Measurements from ENCODE around the gene SCFD2. TPM values are rescaled to one million over a fixed set of nuclear protein-coding genes. Genes with fewer than 3 reads are reported as not detected.
A peak's percentile ranks its signal among the peaks of the same experiment; 100 is the strongest.
"Not testable (repeated sequence)": the region's sequence is repeated elsewhere in the genome, so short reads cannot be mapped to it uniquely, and the experiment has no call there.

Gene SCFD2
- polyA plus RNA-seq, 6 donors from 2014 or later = 11.6 to 22.7 (median 19.3) TPM

DNA sequence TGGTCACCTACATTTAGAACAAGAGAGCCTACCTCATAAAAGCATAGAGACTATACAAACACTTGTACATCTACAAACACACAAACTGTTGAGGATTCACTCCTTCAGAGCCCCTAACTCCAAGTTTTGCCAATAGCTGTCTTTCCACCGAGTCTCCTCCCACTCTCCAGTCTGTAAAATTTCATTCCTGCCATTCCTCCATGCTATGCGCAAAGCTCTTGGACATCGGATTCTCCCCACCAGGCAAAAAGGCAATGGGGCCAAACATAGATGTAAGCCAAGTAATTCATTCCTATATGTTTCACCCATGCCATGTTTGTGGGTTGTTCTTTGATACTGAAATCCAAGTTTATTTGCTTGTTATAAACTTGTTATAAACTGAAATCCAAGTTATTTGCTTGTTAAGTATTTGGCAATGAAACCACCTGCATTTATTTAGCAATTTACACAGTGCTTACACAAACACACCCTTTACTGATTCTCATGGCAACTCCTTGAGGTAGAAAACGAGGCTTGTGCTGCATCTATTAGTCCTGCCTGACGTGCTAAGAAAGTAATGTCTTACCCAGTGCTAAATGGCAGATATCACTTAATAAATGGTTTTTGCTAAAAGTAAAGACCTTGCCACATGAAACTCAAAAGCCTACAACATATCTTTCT lies 91.1 kb downstream of the SCFD2 start:
- DNase-seq (no peak), ATAC-seq (ENCODE audit: low read depth in 2 of 2) (no peak)
- peaks cover 0 to 14% of the 10 kb centered on the region in 2 donors for H3K36me3 Mint-ChIP-seq
- H3K27me3 Mint-ChIP-seq = no peaks in the 10 kb centered on the region
- peaks cover 0 to 13% (median 7%) of the 10 kb centered on the region in 7 donors for H3K9me3 Mint-ChIP-seq
- no peaks in the 10 kb centered on the region for H3K4me1 Mint-ChIP-seq
- no peak overlapping the region for H3K4me3 Mint-ChIP-seq
- peak overlapping the region in 2 of 6 donors; percentile 13 to 44 for H3K27ac Mint-ChIP-seq

DNA sequence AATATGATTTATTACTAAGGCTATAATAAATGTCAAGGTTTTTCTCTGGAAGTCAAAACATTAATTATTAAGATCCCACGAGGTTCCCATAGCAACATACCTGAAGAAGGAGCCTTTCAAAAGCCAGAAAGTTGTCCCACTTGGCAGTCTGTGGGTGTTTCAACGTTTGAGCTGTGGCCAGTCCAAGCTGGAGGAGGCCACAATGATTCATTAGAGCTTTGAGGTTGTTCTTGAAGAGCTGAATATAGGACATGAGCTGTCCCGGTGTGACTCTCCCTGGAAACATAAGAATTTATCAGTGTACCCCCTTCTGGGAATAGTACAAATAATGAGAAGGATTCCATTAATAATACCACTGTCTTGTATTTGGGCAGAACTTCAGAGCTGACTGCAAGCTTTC lies 92.1 kb downstream of the SCFD2 start:
- Mint-ChIP-seq H3K9me3 (peaks cover 0 to 4% (median 2%) of the 10 kb centered on the region in 7 donors), H3K4me1 (peaks cover 0 to 1% (median 0%) of the 10 kb centered on the region in 3 donors), H3K27ac (no peak overlapping the region), H3K4me3 (no peak overlapping the region), H3K27me3 (no peaks in the 10 kb centered on the region), H3K36me3 (peaks cover 3 to 10% of the 10 kb centered on the region in 2 donors)
- ATAC-seq (ENCODE audit: low read depth in 2 of 2) (no peak), DNase-seq (no peak)

DNA sequence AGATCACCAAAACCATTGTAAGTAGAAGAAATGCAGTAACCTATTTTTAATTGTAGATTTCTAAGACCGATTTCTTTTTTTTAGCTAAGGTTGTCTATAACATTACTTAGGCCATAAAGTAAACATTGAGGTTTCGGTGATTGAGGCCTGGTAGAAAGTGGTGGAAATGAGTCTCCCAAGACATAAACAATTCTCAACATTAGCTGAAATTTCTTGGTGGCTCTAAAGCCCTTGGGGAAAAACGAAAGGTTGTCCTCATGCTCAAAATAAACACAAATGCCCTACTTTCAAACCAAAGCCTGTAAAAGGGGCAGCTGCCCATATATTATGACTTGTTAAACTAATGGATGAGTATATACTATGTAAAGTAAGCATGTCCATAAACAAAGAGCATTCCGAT lies 98.8 kb downstream of the SCFD2 start:
- Mint-ChIP-seq H3K4me1 (peaks cover 0 to 12% (median 0%) of the 10 kb centered on the region in 3 donors), H3K27ac (no peak overlapping the region), H3K9me3 (peaks cover 0 to 19% (median 9%) of the 10 kb centered on the region in 7 donors), H3K27me3 (no peaks in the 10 kb centered on the region), H3K36me3 (peaks cover 15 to 25% of the 10 kb centered on the region in 2 donors), H3K4me3 (no peak overlapping the region)
- ATAC-seq (ENCODE audit: low read depth in 2 of 2) = no peak
- no peak for DNase-seq

DNA sequence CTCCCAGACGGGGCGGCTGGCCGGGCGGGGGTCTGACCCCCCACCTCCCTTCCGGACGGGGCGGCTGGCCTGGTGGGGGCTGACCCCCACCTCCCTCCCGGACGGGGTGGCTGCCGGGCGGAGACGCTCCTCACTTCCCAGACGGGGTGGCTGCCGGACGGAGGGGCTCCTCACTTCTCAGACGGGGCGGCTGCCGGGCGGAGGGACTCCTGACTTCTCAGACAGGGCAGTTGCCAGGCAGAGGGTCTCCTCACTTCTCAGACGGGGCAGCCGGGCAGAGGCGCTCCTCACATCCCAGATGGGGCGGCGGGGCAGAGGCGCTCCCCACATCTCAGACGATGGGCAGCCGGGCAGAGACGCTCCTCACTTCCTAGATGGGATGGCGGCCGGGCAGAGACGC lies 109.9 kb downstream of the SCFD2 start:
- not testable (repeated sequence) for H3K36me3 Mint-ChIP-seq; H3K27me3 Mint-ChIP-seq; H3K27ac Mint-ChIP-seq; DNase-seq; H3K4me3 Mint-ChIP-seq; ATAC-seq (ENCODE audit: low read depth in 2 of 2)
- Mint-ChIP-seq H3K9me3 (peaks cover 3 to 37% (median 26%) of the 10 kb centered on the region in 7 donors), H3K4me1 (peaks cover 8 to 16% (median 13%) of the 10 kb centered on the region in 3 donors)

DNA sequence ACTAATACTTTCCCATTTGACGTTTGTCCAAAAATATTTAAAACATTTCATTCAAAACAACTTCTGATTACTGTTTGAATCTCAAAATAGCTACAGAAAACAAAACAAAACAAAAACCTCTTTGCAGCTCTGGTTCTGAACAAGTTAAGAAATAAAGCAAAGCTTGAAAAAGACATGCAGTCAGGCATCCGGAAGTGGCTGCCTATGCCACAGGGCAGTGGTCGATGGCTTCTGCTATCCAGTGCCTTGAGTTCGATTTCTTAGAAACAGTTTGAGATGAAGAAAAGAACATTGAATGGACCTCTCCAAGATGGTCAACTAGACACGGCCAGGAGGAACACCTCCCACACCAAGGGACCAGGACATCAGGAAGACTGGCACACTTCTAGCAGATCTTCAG lies 125.3 kb downstream of the SCFD2 start:
- DNase-seq (no peak), ATAC-seq (ENCODE audit: low read depth in 2 of 2) (no peak)
- H3K4me1 Mint-ChIP-seq = peaks cover 10 to 23% (median 18%) of the 10 kb centered on the region in 3 donors
- peaks cover 6 to 29% (median 24%) of the 10 kb centered on the region in 7 donors for H3K9me3 Mint-ChIP-seq
- no peak overlapping the region for H3K4me3 Mint-ChIP-seq
- H3K27ac Mint-ChIP-seq = peak overlapping the region in 2 of 6 donors; percentile 29 to 38
- peaks cover 21 to 33% of the 10 kb centered on the region in 2 donors for H3K36me3 Mint-ChIP-seq
- H3K27me3 Mint-ChIP-seq = no peaks in the 10 kb centered on the region

DNA sequence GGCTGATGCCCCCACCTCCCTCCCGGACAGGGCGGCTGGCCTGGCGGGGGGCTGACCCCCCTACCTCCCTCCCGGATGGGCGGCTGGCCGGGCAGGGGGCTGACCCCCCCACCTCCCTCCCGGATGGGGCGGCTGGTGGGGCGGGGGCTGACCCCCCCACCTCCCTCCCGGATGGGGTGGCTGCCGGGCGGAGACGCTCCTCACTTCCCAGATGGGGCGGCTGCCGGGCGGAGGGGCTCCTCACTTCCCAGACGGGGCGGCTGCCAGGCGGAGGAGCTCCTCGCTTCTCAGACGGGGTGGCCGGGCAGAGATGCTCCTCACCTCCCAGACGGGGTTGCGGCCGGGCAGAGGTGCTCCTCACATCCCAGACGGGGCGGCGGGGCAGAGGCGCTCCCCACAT lies 127.5 kb downstream of the SCFD2 start:
- ATAC-seq (ENCODE audit: low read depth in 2 of 2); H3K27ac Mint-ChIP-seq; DNase-seq; H3K9me3 Mint-ChIP-seq; H3K4me3 Mint-ChIP-seq; H3K27me3 Mint-ChIP-seq: not testable (repeated sequence)
- Mint-ChIP-seq H3K4me1 (peaks cover 27 to 33% (median 32%) of the 10 kb centered on the region in 3 donors), H3K36me3 (peaks cover 11% of the 10 kb centered on the region in 2 donors)

DNA sequence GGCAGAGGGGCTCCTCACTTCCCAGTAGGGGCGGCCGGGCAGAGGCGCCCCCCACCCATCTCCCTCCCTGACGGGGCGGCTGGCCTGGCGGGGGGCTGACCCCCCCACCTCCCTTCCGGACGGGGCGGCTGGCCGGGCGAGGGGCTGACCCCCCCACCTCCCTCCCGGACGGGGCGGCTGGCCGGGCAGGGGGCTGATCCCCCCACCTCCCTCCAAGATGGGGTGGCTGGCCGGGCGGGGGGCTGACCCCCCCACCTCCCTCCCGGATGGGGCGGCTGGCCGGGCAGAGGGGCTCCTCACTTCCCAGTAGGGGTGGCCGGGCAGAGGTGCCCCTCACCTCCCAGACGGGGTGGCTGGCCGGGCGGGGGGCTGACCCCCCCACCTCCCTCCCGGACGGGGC lies 128.1 kb downstream of the SCFD2 start:
- H3K4me3 Mint-ChIP-seq; H3K9me3 Mint-ChIP-seq; H3K27ac Mint-ChIP-seq; DNase-seq; H3K27me3 Mint-ChIP-seq; ATAC-seq (ENCODE audit: low read depth in 2 of 2): not testable (repeated sequence)
- peaks cover 7 to 11% of the 10 kb centered on the region in 2 donors for H3K36me3 Mint-ChIP-seq
- peaks cover 29 to 37% (median 33%) of the 10 kb centered on the region in 3 donors for H3K4me1 Mint-ChIP-seq

DNA sequence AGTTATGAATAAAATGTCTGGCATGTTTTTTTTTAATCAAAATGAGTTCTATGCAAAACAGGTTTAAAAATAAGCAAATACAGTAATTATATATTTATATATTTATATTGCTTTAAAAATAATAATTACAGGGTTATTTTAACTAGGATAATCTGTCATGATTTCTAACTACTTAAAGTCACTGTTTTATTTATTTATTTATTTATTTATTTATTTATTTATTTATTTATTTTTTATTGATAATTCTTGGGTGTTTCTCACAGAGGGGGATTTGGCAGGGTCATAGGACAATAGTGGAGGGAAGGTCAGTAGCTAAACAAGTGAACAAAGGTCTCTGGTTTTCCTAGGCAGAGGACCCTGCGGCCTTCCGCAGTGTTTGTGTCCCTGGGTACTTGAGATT lies 129.2 kb downstream of the SCFD2 start:
- H3K27ac Mint-ChIP-seq; ATAC-seq (ENCODE audit: low read depth in 2 of 2); H3K27me3 Mint-ChIP-seq; H3K4me3 Mint-ChIP-seq; H3K9me3 Mint-ChIP-seq; DNase-seq: not testable (repeated sequence)
- Mint-ChIP-seq H3K4me1 (peaks cover 24 to 43% (median 31%) of the 10 kb centered on the region in 3 donors), H3K36me3 (peaks cover 3 to 11% of the 10 kb centered on the region in 2 donors)

DNA sequence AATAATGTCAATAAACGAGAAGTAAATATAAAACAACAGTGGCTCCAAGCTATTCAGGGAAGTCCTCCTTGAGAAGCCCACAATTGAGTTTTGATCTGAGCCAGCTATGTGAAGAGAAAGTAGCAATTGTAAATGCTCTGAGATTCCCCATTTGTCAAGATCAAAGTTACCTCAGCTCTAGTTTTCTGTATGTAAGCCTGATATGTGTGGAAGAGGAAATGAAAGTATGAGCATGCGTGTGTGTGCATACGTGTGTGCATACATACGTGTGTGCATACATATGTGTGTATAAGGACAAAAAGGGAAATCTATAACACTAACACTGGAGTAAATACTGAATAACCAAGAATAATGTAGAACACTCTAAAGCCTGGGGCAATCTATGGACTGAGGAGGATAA lies 130.3 kb downstream of the SCFD2 start:
- H3K4me1 Mint-ChIP-seq = peaks cover 23 to 38% (median 26%) of the 10 kb centered on the region in 3 donors
- peak overlapping the region; percentile 3 to 61 (median 20) for H3K27ac Mint-ChIP-seq
- H3K9me3 Mint-ChIP-seq = peaks cover 0 to 4% (median 0%) of the 10 kb centered on the region in 7 donors
- no peak for DNase-seq
- H3K4me3 Mint-ChIP-seq = no peak overlapping the region
- H3K36me3 Mint-ChIP-seq = peaks cover 0 to 11% of the 10 kb centered on the region in 2 donors
- no peaks in the 10 kb centered on the region for H3K27me3 Mint-ChIP-seq
- ATAC-seq (ENCODE audit: low read depth in 2 of 2) = peak in 1 of 2 donors; percentile 48

DNA sequence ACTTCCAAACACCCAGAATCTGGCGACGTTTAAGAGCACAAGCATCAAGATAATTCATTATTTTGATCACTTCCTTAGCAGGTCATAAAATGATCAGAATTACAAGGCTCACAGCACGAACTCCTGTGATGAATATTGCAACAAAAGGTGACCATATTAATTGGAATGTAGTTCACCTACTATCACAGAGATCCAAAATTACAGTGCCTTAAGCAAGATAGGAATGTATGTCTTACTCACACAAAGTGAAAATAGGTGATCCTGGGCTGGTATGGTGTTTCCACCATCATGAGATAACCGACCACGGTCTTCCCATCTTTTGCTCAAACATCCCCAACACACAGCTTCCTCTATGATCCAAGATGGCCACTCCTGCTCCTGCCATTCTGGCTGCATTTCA lies 131.2 kb downstream of the SCFD2 start:
- DNase-seq (no peak), ATAC-seq (ENCODE audit: low read depth in 2 of 2) (no peak)
- peak overlapping the region in 1 of 8 donors; percentile 25 for H3K4me3 Mint-ChIP-seq
- H3K36me3 Mint-ChIP-seq = peaks cover 0 to 11% of the 10 kb centered on the region in 2 donors
- no peaks in the 10 kb centered on the region for H3K27me3 Mint-ChIP-seq
- H3K9me3 Mint-ChIP-seq = peaks cover 0 to 3% (median 0%) of the 10 kb centered on the region in 7 donors
- H3K4me1 Mint-ChIP-seq = peaks cover 23 to 38% (median 26%) of the 10 kb centered on the region in 3 donors
- peak overlapping the region in 4 of 6 donors; percentile 3 to 65 (median 26) for H3K27ac Mint-ChIP-seq

DNA sequence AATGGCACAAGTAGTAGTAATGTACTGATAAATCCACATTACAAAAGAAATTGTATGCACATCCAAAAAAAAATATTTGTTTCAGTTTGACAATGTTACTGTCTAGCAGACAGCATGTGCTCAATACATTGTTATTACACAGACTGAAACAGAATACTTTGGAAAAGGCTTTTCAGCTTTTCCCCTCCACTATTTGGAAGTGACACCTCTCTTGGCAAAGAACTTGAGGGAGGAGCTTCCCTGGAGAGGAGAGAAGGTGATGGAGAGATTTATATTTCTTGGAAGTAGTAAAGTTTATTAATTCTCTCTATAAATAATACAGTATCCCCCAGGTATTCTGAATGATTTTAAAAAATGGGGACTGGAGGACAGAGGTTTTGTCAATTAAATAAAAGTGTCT lies 131.8 kb downstream of the SCFD2 start:
- Mint-ChIP-seq H3K4me3 (no peak overlapping the region), H3K36me3 (peaks cover 0 to 11% of the 10 kb centered on the region in 2 donors), H3K27me3 (no peaks in the 10 kb centered on the region), H3K4me1 (peaks cover 23 to 38% (median 26%) of the 10 kb centered on the region in 3 donors), H3K9me3 (peaks cover 0 to 2% (median 0%) of the 10 kb centered on the region in 7 donors), H3K27ac (peak overlapping the region in 3 of 6 donors; percentile 57 to 65 (median 62))
- ATAC-seq (ENCODE audit: low read depth in 2 of 2) = no peak
- DNase-seq = no peak

DNA sequence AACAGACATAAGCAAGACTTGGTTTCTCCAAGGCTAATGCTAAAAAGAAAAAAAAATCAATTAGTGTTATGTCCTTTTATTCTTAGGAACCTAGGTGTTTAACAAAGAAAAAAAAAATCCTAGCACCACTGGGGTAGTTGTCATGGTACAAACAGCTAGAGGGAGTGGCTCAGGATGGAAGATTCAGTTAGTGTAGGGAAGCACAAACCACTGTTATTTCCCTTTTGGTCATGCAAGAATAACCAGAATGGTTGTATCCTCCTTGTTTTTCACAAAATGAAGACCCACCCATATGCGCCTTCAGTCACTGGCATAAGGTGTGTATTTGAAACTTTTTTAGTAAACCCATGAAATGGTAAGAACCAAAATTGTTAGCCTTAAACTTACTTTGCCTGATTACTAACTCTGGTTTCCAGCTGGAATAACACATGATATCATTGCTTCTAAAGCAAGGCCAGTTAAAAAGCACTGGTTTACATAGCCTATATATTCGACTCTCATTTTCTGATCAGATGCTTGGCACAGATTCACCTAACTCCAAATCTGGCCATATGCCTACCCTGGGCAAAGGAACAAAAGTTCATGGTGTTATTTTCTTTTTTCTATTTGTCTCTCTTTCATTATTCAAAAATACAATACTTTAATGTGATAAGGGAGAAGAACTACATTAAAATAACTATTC lies 132.6 kb downstream of the SCFD2 start:
- ATAC-seq (ENCODE audit: low read depth in 2 of 2) (peak in 1 of 2 donors; percentile 50), DNase-seq (no peak)
- Mint-ChIP-seq H3K27me3 (no peaks in the 10 kb centered on the region), H3K4me3 (peak overlapping the region in 5 of 8 donors; percentile 2 to 38 (median 16)), H3K27ac (peak overlapping the region in 4 of 6 donors; percentile 38 to 96 (median 68)), H3K36me3 (peaks cover 0 to 11% of the 10 kb centered on the region in 2 donors), H3K4me1 (peaks cover 23 to 38% (median 26%) of the 10 kb centered on the region in 3 donors), H3K9me3 (peaks cover 0 to 2% (median 0%) of the 10 kb centered on the region in 7 donors)

DNA sequence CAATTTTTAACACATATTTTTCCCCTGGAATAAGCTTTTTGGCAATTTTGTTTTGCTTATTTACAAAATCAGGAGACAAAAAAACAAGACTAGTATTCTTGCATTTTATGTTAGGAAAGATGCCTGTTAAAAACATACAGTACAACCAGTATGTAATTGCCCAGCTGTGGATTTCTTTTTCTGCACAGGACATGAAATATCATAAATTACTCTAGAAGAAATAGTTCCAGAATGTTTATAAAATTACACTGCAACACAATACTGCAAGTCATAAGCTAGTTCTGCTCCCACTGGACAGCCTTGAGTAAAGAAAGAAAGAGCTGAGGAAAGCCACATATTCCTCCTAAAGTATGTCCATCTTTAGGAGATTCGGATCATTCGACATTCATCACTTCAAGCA lies 133.5 kb downstream of the SCFD2 start:
- Mint-ChIP-seq H3K9me3 (peaks cover 0 to 2% (median 0%) of the 10 kb centered on the region in 7 donors), H3K4me1 (peaks cover 23 to 38% (median 30%) of the 10 kb centered on the region in 3 donors), H3K4me3 (peak overlapping the region in 2 of 8 donors; percentile 30 to 38), H3K27me3 (no peaks in the 10 kb centered on the region), H3K36me3 (peaks cover 0 to 11% of the 10 kb centered on the region in 2 donors), H3K27ac (peak overlapping the region in 4 of 6 donors; percentile 17 to 96 (median 52))
- ATAC-seq (ENCODE audit: low read depth in 2 of 2) (no peak), DNase-seq (no peak)

All from naive B cell (primary cell).